PC-9 (cell line): ENCODE measurements around the gene SRBD1.

Experiments used
- EZH2 ChIP-seq: fragments of 200-600 bp; sonication (generic); IDR thresholded peaks from 2 replicates; pipeline ENCODE4 v1.8.0; 2017; ENCODE audit warnings: antibody characterized with exemption, low read depth
- TF ChIP-seq, protein P1 (sequence below): fragments of 200-600 bp; sonication (generic); conservative IDR thresholded peaks from 2 replicates; pipeline ENCODE4 v1.6.1; 2017; ENCODE audit warnings: mixed run types, antibody characterized with exemption, mild to moderate bottlenecking, moderate library complexity

DNA sequence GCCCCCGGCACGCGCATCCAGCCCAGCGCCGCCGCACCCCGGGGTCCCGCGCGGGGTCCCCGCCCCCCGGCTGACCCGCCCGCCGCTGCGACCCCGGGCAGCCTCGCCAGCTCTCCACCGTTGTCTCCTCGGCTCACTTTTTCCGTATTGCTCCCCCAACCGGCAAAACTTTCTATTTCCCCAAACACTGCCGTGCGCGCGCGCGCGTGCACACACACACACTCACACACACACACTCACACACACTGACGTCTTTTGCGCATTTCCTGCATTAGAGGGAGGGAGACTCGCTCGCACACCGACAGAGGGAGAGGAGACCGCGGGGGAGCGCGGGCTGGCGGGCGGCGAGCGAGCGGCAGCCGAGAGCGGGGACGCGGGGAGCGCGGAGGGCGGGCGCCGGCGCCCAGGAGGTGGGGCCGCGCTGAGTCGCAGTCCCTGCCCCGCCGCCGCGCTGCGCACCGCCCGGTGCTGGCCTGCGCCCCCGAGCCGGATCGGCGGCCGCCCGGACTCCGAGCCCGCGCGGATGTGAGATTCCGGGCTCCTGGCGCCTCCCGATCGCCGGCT is 39.9 kb upstream of the SRBD1 start:
- TF ChIP-seq, protein P1, sequence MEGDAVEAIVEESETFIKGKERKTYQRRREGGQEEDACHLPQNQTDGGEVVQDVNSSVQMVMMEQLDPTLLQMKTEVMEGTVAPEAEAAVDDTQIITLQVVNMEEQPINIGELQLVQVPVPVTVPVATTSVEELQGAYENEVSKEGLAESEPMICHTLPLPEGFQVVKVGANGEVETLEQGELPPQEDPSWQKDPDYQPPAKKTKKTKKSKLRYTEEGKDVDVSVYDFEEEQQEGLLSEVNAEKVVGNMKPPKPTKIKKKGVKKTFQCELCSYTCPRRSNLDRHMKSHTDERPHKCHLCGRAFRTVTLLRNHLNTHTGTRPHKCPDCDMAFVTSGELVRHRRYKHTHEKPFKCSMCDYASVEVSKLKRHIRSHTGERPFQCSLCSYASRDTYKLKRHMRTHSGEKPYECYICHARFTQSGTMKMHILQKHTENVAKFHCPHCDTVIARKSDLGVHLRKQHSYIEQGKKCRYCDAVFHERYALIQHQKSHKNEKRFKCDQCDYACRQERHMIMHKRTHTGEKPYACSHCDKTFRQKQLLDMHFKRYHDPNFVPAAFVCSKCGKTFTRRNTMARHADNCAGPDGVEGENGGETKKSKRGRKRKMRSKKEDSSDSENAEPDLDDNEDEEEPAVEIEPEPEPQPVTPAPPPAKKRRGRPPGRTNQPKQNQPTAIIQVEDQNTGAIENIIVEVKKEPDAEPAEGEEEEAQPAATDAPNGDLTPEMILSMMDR, result peak; percentile 34; the same call in 1 of the 2 replicates
- TF ChIP-seq EZH2, result no peak
